OCI-LY3 (cell line): ENCODE results near the gene THRSP.

Experiments used
- EZH2phosphoT487 ChIP-seq: fragments of 200-600 bp; shearing (Covaris generic); IDR thresholded peaks from 2 replicates; pipeline ENCODE4 v1.6.1; 2018; ENCODE audit warnings: antibody characterized with exemption, mixed run types, low read depth
- TF ChIP-seq, protein P1 (sequence below): fragments of 200-600, 300-600 bp; sonication (generic); IDR thresholded peaks from 2 replicates; pipeline ENCODE4 v1.5.1; 2014; ENCODE audit warnings: antibody characterized with exemption, low read length, low read depth

DNA sequence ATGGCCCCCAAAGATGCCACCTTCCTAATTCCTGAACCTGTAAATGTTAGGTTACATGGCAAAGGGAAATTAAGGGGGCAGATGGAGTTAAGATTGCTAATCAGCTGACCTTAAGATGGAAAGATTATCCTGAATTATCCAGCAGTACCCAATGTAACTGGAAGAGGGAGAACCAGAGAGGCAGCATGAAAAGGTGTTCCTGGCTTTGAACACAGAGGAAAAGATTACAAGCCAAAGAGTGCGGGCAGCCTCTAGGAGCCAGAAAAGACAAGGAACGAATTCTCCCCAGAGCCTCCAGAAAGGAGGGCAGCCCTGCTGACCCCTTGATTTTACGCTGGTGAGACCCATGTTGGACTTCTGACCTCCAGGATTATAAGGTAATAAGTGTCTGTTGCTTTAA, 15.1 kb upstream of the THRSP start:
- TF ChIP-seq, protein P1, sequence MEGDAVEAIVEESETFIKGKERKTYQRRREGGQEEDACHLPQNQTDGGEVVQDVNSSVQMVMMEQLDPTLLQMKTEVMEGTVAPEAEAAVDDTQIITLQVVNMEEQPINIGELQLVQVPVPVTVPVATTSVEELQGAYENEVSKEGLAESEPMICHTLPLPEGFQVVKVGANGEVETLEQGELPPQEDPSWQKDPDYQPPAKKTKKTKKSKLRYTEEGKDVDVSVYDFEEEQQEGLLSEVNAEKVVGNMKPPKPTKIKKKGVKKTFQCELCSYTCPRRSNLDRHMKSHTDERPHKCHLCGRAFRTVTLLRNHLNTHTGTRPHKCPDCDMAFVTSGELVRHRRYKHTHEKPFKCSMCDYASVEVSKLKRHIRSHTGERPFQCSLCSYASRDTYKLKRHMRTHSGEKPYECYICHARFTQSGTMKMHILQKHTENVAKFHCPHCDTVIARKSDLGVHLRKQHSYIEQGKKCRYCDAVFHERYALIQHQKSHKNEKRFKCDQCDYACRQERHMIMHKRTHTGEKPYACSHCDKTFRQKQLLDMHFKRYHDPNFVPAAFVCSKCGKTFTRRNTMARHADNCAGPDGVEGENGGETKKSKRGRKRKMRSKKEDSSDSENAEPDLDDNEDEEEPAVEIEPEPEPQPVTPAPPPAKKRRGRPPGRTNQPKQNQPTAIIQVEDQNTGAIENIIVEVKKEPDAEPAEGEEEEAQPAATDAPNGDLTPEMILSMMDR = no peak
- no peak for TF ChIP-seq EZH2phosphoT487
